Smooth muscle cell (in vitro differentiated cells): ENCODE measurements around the gene UNKL. TPM values are rescaled to one million over a fixed set of nuclear protein-coding genes. Genes with fewer than 3 reads are reported as not detected.

ENCODE experiments used
- DNase-seq: peaks from one replicate; lab custom pipeline; 2025; ENCODE audit not compliant: unreplicated experiment; lab: John Stamatoyannopoulos, UW
- H2AFZ ChIP-seq: fragments of 200-600 bp; sonication (generic); 2 replicates; pipeline ENCODE4 v1.6.0; 2016; ENCODE audit warnings: antibody characterized with exemption, low read depth, mild to moderate bottlenecking
- H3F3A ChIP-seq: fragments of 200-600 bp; sonication (generic); 2 replicates; pipeline ENCODE4 v1.6.0; 2017; ENCODE audit warnings: antibody characterized with exemption, low read depth
- H3K27ac ChIP-seq: fragments of 200-600 bp; sonication (generic); 2 replicates; pipeline ENCODE4 v1.5.1; 2016; ENCODE audit warnings: low read depth, mild to moderate bottlenecking
- H3K27me3 ChIP-seq: fragments of 200-600 bp; sonication (generic); 2 replicates; pipeline ENCODE4 v1.6.1; 2016; ENCODE audit warnings: low read depth, mild to moderate bottlenecking
- H3K36me3 ChIP-seq: fragments of 200-600 bp; sonication (generic); 2 replicates; pipeline ENCODE4 v1.5.1; 2016; ENCODE audit warnings: low read depth
- H3K4me1 ChIP-seq: fragments of 200-600 bp; sonication (generic); 2 replicates; pipeline ENCODE4 v1.5.1; 2016; ENCODE audit warnings: low read depth
- H3K4me2 ChIP-seq: fragments of 200-600 bp; sonication (generic); 2 replicates; pipeline ENCODE4 v1.6.0; 2016; ENCODE audit warnings: mild to moderate bottlenecking
- H3K4me3 ChIP-seq: fragments of 200-600 bp; sonication (generic); 2 replicates; pipeline ENCODE4 v1.5.1; 2016; ENCODE audit warnings: mild to moderate bottlenecking
- H3K79me2 ChIP-seq: fragments of 200-600 bp; sonication (generic); 2 replicates; pipeline ENCODE4 v1.6.0; 2016; ENCODE audit warnings: low read depth, mild to moderate bottlenecking
- H3K9ac ChIP-seq: fragments of 200-600 bp; sonication (generic); 2 replicates; pipeline ENCODE4 v1.6.0; 2016; ENCODE audit warnings: low read depth
- H3K9me3 ChIP-seq: fragments of 200-600 bp; sonication (generic); replicated peaks from 2 replicates; pipeline ENCODE4 v1.5.1; 2016; ENCODE audit warnings: low read depth
- H4K20me1 ChIP-seq: fragments of 200-600 bp; sonication (generic); 2 replicates; pipeline ENCODE4 v1.6.0; 2016; ENCODE audit warnings: low read depth
- CTCF ChIP-seq: fragments of 200-600 bp; sonication (generic); IDR thresholded peaks from 2 replicates; pipeline ENCODE4 v1.5.1; 2017; ENCODE audit warnings: borderline replicate concordance, mild to moderate bottlenecking, antibody characterized with exemption; ENCODE audit not compliant: insufficient read depth, poor library complexity, severe bottlenecking
- WGBS: methylation state at CpG from one replicate; pipeline ENCODE4 v1.1.7; 2016; ENCODE audit warnings: low lambda C conversion rate; 5-methylcytosine and 5-hydroxymethylcytosine counted together
- polyA plus RNA-seq: library from polyadenylated mRNA; unstranded; fragments of >200 nt; fragmentation: Nextera tagmentation; extraction: Ambion mirVana; gene quantifications from 2 replicates; pipeline ENCODE4 v1.2.1, GENCODE V29; 2016
- total RNA-seq: library from RNA; depleted of rRNA; stranded (reverse); fragments of >200 nt; gene quantifications from 2 replicates; pipeline ENCODE4 v1.2.3, GENCODE V29; 2014

The UNKL gene
- total and polyA plus RNA-seq, 2 experiments from 2014 or later: 5.2 to 6.2 TPM

GRCh38 chr16:1397779-1398178, 16.7 kb downstream of the UNKL start:
- H4K20me1 ChIP-seq: no peaks in the 10 kb centered on the region
- H3K4me3 ChIP-seq: no peak overlapping the region
- H3K9ac ChIP-seq: no peak overlapping the region
- H3F3A ChIP-seq: no peaks in the 10 kb centered on the region
- no peaks in the 10 kb centered on the region for H3K27me3 ChIP-seq
- DNase-seq: no peak
- H3K4me1 ChIP-seq: no peaks in the 10 kb centered on the region
- WGBS: 99% methylated on average over 19 of the region's 21 CpGs
- TF ChIP-seq CTCF: no peak
- H3K36me3 ChIP-seq: no peaks in the 10 kb centered on the region
- H3K27ac ChIP-seq: no peak overlapping the region
- no peak overlapping the region for H3K4me2 ChIP-seq
- H3K9me3 ChIP-seq: no peaks in the 10 kb centered on the region
- no peaks in the 10 kb centered on the region for H3K79me2 ChIP-seq
- no peak overlapping the region for H2AFZ ChIP-seq

DNA sequence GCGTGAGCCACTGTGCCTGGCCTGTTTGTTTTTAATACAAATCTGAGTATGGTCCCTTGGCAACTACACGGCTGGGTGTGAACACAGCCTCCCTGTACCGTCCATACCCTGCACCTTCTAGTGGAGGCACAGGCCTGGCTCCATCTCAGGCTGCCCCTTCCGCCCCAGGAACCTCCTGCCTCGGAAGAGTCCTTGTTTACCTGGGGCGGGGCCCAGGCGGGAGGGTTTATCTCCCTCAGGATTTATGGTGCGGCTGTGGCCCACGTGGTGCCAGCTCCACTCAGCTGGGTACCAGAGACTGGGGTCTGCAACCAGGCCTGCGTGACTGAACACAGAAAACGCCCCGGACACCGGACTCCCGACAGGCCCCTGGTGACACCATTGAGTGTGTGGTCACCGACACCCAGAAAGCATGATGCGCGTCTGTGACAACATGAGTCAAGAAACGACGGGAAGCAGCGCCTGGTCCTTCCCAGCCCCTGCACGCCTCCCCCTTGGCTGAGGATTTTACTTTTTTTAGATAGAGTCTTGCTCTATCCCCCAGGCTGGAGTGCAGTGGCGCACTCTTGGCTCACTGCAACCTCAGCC, 19.0 kb downstream of the UNKL start:
- 94% methylated on average over 22 of the region's 22 CpGs for WGBS
- DNase-seq: no peak
- Histone ChIP-seq H3K27ac (no peak overlapping the region), H3K4me2 (no peak overlapping the region), H3K27me3 (no peaks in the 10 kb centered on the region), H3K9ac (no peak overlapping the region), H2AFZ (no peak overlapping the region), H4K20me1 (no peaks in the 10 kb centered on the region), H3K4me3 (no peak overlapping the region), H3K4me1 (no peaks in the 10 kb centered on the region), H3K79me2 (no peaks in the 10 kb centered on the region), H3K9me3 (no peaks in the 10 kb centered on the region), H3K36me3 (no peaks in the 10 kb centered on the region), H3F3A (no peaks in the 10 kb centered on the region)
- no peak for TF ChIP-seq CTCF

DNA sequence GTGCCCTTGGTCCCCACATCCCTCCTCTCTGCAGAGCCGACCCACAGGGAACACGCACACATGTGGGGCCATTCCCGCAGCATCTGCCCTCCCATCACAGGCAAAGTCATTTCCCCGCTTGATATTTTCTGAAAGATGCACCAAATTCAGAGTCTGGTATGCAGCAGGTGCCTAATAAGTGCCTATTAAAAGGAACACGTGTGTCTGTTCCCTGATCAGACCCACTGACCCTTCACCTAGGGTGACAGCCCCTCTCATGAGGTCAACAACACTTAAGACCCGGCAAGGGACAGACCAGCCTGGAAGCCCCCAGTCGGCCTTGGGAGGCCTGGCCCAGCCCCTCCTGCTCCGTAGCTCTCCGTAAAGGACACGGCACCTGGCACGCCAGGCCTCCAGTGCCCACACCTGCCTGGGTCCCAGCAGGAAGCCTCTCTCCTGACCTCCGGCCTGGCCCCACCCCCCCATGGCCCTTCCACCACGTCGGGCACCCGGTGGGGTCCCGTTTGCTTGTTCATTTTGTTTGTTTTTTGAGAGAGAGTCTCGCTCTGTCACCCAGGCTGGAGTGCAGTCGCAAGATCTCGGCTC, 20.0 kb downstream of the UNKL start:
- no peak for DNase-seq
- no peaks in the 10 kb centered on the region for H3K36me3 ChIP-seq
- H3K79me2 ChIP-seq: no peaks in the 10 kb centered on the region
- H3K4me2 ChIP-seq: no peak overlapping the region
- H3K4me1 ChIP-seq: no peaks in the 10 kb centered on the region
- WGBS: 93% methylated on average over 19 of the region's 19 CpGs
- no peak overlapping the region for H3K9ac ChIP-seq
- no peak overlapping the region for H3K4me3 ChIP-seq
- no peak overlapping the region for H3K27ac ChIP-seq
- H4K20me1 ChIP-seq: no peaks in the 10 kb centered on the region
- H3K9me3 ChIP-seq: no peaks in the 10 kb centered on the region
- no peak for TF ChIP-seq CTCF
- H3F3A ChIP-seq: no peaks in the 10 kb centered on the region
- H2AFZ ChIP-seq: no peak overlapping the region
- no peaks in the 10 kb centered on the region for H3K27me3 ChIP-seq
